Measurements from ENCODE around the gene OR5B17. TPM values are rescaled to one million over a fixed set of nuclear protein-coding genes. Genes with fewer than 3 reads are reported as not detected.

OR5B17 gene
- total and polyA plus RNA-seq, 2 of the 8 experiments (the other 6 are each of a cell fraction or from before 2014, with no cell fraction given): not detected

DNA sequence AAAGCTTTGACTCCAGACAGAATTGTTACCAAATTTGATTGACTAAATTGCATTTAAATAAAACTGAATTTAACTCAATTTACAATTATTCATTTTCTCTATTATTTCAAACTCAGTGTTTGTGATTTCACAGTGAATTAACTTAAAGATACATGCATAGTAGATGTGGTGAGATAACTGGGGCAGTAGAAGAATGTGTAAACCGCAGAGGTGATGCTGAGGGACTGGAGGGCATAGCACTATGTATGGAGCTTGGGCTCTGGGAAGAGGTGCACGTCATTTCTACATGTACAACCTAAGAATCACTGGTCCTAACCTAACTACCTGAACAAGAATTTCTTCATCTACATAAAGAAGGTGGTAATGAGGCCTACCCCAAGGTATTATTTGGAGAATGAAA is 13.7 kb downstream of the OR5B17 start:
- Histone ChIP-seq H2BK20ac (ENCODE audit: low read length) (no peak overlapping the region), H3K23me2 (ENCODE audit: low read depth, low read length) (no peaks in the 10 kb centered on the region), H3K18ac (ENCODE audit: extremely low read depth, low read length) (no peak overlapping the region), H2BK120ac (replicated peaks; ENCODE audit: low read depth, low read length) (no peak overlapping the region), H3K4ac (replicated peaks; ENCODE audit: insufficient read length, low read depth, low read length) (no peak overlapping the region), H3K79me2 (ENCODE audit: control insufficient read depth in 1 of 2, insufficient read depth in 2 of 2, low read length in 2 of 2) (no peaks in the 10 kb centered on the region), H3K4me3 (ENCODE audit: extremely low read depth in 1 of 4, insufficient read depth in 2 of 4, low read depth in 3 of 4, low read length in 4 of 4) (no peak overlapping the region), H2BK5ac (ENCODE audit: low read depth, low read length) (no peak overlapping the region), H4K8ac (ENCODE audit: extremely low read depth, insufficient read depth, low read length) (no peak overlapping the region), H4K91ac (replicated peaks; ENCODE audit: insufficient read length, low read length) (no peak overlapping the region), H3K4me1 (replicated peaks in 1 of 4; ENCODE audit: control insufficient read depth in 3 of 4, insufficient read depth in 4 of 4, low read length in 3 of 4) (no peaks in the 10 kb centered on the region), H2AK5ac (ENCODE audit: low read depth, low read length) (no peak overlapping the region), H3K36me3 (ENCODE audit: control insufficient read depth in 2 of 4, insufficient read depth in 4 of 4, low read length in 3 of 4) (no peaks in the 10 kb centered on the region), H3K23ac (ENCODE audit: insufficient read length) (no peak overlapping the region), H3K9ac (replicated peaks in 1 of 4; ENCODE audit: extremely low read depth in 1 of 4, low read depth in 3 of 4, low read length in 3 of 4) (no peak overlapping the region), H2BK12ac (ENCODE audit: low read depth, low read length) (no peak overlapping the region), H3K27me3 (replicated peaks in 1 of 4; ENCODE audit: control insufficient read depth in 3 of 4, extremely low read depth in 1 of 4, insufficient read depth in 3 of 4, low read length in 3 of 4) (no peaks in the 10 kb centered on the region), H3K56ac (replicated peaks; ENCODE audit: insufficient read length, low read depth, low read length) (no peak overlapping the region), H3K14ac (ENCODE audit: insufficient read length) (no peak overlapping the region), H4K20me1 (replicated peaks in 1 of 2; ENCODE audit: control insufficient read depth in 1 of 2, insufficient read depth in 2 of 2, low read length in 2 of 2) (no peaks in the 10 kb centered on the region), H3K27ac (ENCODE audit: low read depth, low read length) (no peak overlapping the region), H3K4me2 (ENCODE audit: insufficient read depth in 1 of 2, low read depth in 2 of 2, low read length in 2 of 2) (no peak overlapping the region), H3K9me3 (ENCODE audit: insufficient read depth in 2 of 2, low read depth in 1 of 2, low read length in 1 of 2) (peaks cover 11 to 32% of the 10 kb centered on the region in 2 experiments; a peak in 2 of 4 replicates), H4K5ac (ENCODE audit: insufficient read length, low read depth, low read length) (no peak overlapping the region), H2BK15ac (ENCODE audit: low read length) (no peak overlapping the region), H3K79me1 (ENCODE audit: low read depth, low read length) (no peaks in the 10 kb centered on the region), H2AFZ (ENCODE audit: low read length) (no peak overlapping the region)
- DNase-seq (ENCODE audit: low read depth in 1 of 2, low spot score in 2 of 2) (no peak), FAIRE-seq (no peak)
- POLR2A ChIA-PET (ENCODE audit: partially characterized antibody): no interaction called here
- 36% methylated on average over 2 of the region's 2 CpGs; no CpG with 5 or more reads in 1 of the 2 experiments for WGBS, 2 experiments (ENCODE audit: extremely low coverage in 1 of 2, insufficient coverage in 1 of 2, insufficient read length in 1 of 2, insufficient replicate concordance in 2 of 2, low coverage in 1 of 2, low lambda C conversion rate in 2 of 2, missing lambda C conversion rate in 1 of 2)
- CTCF ChIA-PET (ENCODE audit: partially characterized antibody): no interaction called here
- TF ChIP-seq SIRT6 (IDR thresholded peaks at IDR 0.05; ENCODE audit: low read length) (no peak), TBP (IDR thresholded peaks at IDR 0.05; ENCODE audit: low read depth, low read length) (no peak), HDAC6 (IDR thresholded peaks at IDR 0.05; ENCODE audit: low read depth, low read length) (no peak), RXRA (IDR thresholded peaks at IDR 0.05; ENCODE audit: insufficient read depth, low read depth, low read length) (no peak), ASH2L (IDR thresholded peaks at IDR 0.05; ENCODE audit: low read length) (no peak), YY1 (IDR thresholded peaks at IDR 0.05; ENCODE audit: low read depth, low read length) (no peak), JUND (IDR thresholded peaks at IDR 0.05; ENCODE audit: low read length) (no peak), GTF2F1 (IDR thresholded peaks at IDR 0.05; ENCODE audit: borderline replicate concordance, low read depth, low read length) (no peak), RBBP5 (IDR thresholded peaks at IDR 0.05; ENCODE audit: borderline replicate concordance, low read depth, low read length) (no peak), EP300 (IDR thresholded peaks at IDR 0.05; ENCODE audit: borderline replicate concordance in 1 of 2, low read depth in 2 of 2, low read length in 2 of 2) (no peak)
- TF ChIP-seq, protein P1, sequence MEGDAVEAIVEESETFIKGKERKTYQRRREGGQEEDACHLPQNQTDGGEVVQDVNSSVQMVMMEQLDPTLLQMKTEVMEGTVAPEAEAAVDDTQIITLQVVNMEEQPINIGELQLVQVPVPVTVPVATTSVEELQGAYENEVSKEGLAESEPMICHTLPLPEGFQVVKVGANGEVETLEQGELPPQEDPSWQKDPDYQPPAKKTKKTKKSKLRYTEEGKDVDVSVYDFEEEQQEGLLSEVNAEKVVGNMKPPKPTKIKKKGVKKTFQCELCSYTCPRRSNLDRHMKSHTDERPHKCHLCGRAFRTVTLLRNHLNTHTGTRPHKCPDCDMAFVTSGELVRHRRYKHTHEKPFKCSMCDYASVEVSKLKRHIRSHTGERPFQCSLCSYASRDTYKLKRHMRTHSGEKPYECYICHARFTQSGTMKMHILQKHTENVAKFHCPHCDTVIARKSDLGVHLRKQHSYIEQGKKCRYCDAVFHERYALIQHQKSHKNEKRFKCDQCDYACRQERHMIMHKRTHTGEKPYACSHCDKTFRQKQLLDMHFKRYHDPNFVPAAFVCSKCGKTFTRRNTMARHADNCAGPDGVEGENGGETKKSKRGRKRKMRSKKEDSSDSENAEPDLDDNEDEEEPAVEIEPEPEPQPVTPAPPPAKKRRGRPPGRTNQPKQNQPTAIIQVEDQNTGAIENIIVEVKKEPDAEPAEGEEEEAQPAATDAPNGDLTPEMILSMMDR (IDR thresholded peaks at IDR 0.05; ENCODE audit: control extremely low read depth in 1 of 3, insufficient read depth in 1 of 3, low read depth in 1 of 3, low read length in 3 of 3): no peak
- TF ChIP-seq, protein P2, sequence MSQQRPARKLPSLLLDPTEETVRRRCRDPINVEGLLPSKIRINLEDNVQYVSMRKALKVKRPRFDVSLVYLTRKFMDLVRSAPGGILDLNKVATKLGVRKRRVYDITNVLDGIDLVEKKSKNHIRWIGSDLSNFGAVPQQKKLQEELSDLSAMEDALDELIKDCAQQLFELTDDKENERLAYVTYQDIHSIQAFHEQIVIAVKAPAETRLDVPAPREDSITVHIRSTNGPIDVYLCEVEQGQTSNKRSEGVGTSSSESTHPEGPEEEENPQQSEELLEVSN (IDR thresholded peaks at IDR 0.05): no peak
